Activated B cell treated with CpG ODN at 0.5 μM for 24 hours (primary cell): ENCODE results near the gene SLC18A3. TPM values are rescaled to one million over a fixed set of nuclear protein-coding genes. Genes with fewer than 3 reads are reported as not detected.

Source experiments
- ATAC-seq: fragments of 200-7000 bp; cut with Tn5 transposase; one replicate; pipeline ENCODE4 v1.10.0; 2021; ENCODE audit warnings: low read depth, mild to moderate bottlenecking, moderate library complexity
- CTCF ChIA-PET: fragments of 350-600 bp; sonication (Branson Sonifier 250); formaldehyde crosslinking; loops from one replicate; lab custom pipeline; 2021; ENCODE audit warnings: antibody characterized with exemption; lab: Charles Lee
- POLR2A ChIA-PET: fragments of 350-600 bp; sonication (Branson Sonifier 250); formaldehyde crosslinking; loops from one replicate; lab custom pipeline; 2021; ENCODE audit warnings: antibody characterized with exemption; lab: Charles Lee
- DNase-seq: peaks from one replicate; pipeline ENCODE4 v3.0.0; 2022
- H3K27ac Mint-ChIP-seq: one replicate; pipeline ENCODE4 v1.8.0; 2020; ENCODE audit warnings: mixed read lengths
- H3K27me3 Mint-ChIP-seq: one replicate; pipeline ENCODE4 v1.8.0; 2021; ENCODE audit warnings: mixed read lengths
- H3K36me3 Mint-ChIP-seq: one replicate; pipeline ENCODE4 v1.8.0; 2021; ENCODE audit warnings: low read depth, mixed read lengths
- H3K4me1 Mint-ChIP-seq: one replicate; pipeline ENCODE4 v1.8.0; 2021; ENCODE audit warnings: mixed read lengths
- H3K4me3 Mint-ChIP-seq: one replicate; pipeline ENCODE4 v1.8.0; 2020; ENCODE audit warnings: mild to moderate bottlenecking, mixed read lengths
- H3K9me3 Mint-ChIP-seq: one replicate; pipeline ENCODE4 v1.8.0; 2020; ENCODE audit warnings: mixed read lengths
- CTCF ChIP-seq: fragments of 200-600 bp; IDR thresholded peaks from one replicate; pipeline ENCODE4 v1.8.0; 2022; ENCODE audit warnings: antibody characterized with exemption, mild to moderate bottlenecking
- intact Hi-C: fragments of 100-400 bp; cut with micrococcal nuclease; formaldehyde crosslinking; loops from one replicate; pipeline ENCODE4 v1.15.1; 2024
- total RNA-seq: library from RNA; stranded (reverse); gene quantifications from 2 replicates; pipeline ENCODE4 v1.2.3, GENCODE V29; 2022

SLC18A3 gene
- total RNA-seq, 1 donor from 2014 or later, result not detected

DNA sequence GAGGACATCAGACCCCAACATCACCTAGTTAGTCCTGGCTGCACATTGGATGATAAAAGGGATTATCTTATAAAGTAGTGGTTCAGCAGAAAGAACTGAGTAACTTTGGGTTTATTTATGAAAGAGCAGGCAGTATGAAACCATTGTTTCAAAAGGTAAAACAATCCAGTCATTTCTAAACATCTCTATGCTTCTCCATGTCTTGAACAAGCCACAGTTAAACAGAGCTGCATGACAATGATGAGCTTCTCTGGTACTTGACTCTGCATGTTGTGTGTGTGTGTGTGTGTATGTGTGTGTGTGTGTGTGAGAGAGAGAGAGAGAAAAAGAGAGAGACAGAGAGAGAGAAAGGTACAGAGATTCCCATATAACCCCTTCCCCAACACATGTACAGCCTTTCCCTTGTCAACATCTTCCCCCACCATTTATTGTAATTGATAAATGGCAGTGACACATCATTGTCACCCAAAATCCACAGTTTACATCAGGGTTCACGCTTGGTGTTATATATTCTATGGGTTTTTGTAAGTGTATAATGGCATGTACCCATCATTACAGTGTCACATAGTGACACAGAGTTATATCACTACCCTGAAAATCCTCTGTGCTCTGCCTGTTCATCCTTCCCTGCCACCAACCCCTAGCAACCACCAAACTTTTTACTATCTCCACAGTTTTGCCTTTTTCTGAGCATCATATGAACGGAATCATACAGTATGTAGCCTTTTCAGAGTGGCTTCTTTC is 32.8 kb upstream of the SLC18A3 start:
- Mint-ChIP-seq H3K4me1 (no peaks in the 10 kb centered on the region), H3K27me3 (peaks cover 14% of the 10 kb centered on the region), H3K9me3 (no peaks in the 10 kb centered on the region), H3K36me3 (no peaks in the 10 kb centered on the region), H3K4me3 (no peak overlapping the region), H3K27ac (no peak overlapping the region)
- ChIA-PET CTCF (interaction anchor here (1.3 kb wide), 1 partner anchor 16 kb away, joined by 4 read pairs; no protein-coding TSS in a partner anchor), POLR2A (no interaction called here)
- intact Hi-C loops, result no loop called here
- TF ChIP-seq CTCF, result no peak
- no peak for DNase-seq
- ATAC-seq, result no peak

GRCh38 chr10:49578392-49578791 is 31.7 kb upstream of the SLC18A3 start:
- no peak for TF ChIP-seq CTCF
- CTCF ChIA-PET, result interaction anchor here (1.3 kb wide), 1 partner anchor 15 kb away, joined by 4 read pairs; no protein-coding TSS in a partner anchor

GRCh38 chr10:49579621-49580020 is 30.5 kb upstream of the SLC18A3 start:
- intact Hi-C loops, result no loop called here
- ChIA-PET POLR2A (no interaction called here), CTCF (no interaction called here)
- Mint-ChIP-seq H3K27me3 (peaks cover 9% of the 10 kb centered on the region), H3K27ac (no peak overlapping the region), H3K9me3 (no peaks in the 10 kb centered on the region), H3K36me3 (no peaks in the 10 kb centered on the region), H3K4me1 (no peaks in the 10 kb centered on the region), H3K4me3 (no peak overlapping the region)
- TF ChIP-seq CTCF, result no peak
- no peak for DNase-seq
- no peak for ATAC-seq

More at GRCh38 chr10:49578392-49578791, 31.7 kb upstream of the SLC18A3 start:
- Mint-ChIP-seq H3K27ac (no peak overlapping the region), H3K9me3 (no peaks in the 10 kb centered on the region), H3K27me3 (peaks cover 11% of the 10 kb centered on the region), H3K4me3 (no peak overlapping the region), H3K4me1 (no peaks in the 10 kb centered on the region), H3K36me3 (no peaks in the 10 kb centered on the region)
- intact Hi-C loops, result no loop called here
- no peak for ATAC-seq
- DNase-seq, result no peak
- POLR2A ChIA-PET, result no interaction called here

DNA sequence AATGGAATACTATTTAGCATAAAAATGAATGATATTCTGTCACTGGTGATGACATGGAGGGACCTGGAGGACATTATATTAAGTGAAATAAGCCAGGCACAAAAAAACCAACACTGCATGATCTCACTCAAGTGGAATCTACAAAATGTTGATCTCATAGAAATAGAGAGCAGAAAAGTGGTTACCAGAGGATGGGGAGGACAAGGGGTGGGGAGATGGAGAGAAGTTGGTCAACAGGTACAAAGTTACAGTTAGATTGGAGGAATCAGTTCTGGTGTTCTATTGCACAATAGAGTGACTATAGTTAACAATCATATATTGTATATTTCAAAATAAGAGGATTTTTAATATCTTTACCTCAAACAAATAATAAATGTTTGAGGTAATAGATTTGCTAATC is 24.7 kb upstream of the SLC18A3 start:
- intact Hi-C loops, result no loop called here
- POLR2A ChIA-PET, result no interaction called here

More for the DNA sequence above, 24.7 kb upstream of the SLC18A3 start:
- H3K27me3 Mint-ChIP-seq, result peaks cover 3% of the 10 kb centered on the region
- TF ChIP-seq CTCF, result no peak
- CTCF ChIA-PET, result no interaction called here
- H3K36me3 Mint-ChIP-seq, result no peaks in the 10 kb centered on the region
- no peak overlapping the region for H3K4me3 Mint-ChIP-seq
- no peaks in the 10 kb centered on the region for H3K4me1 Mint-ChIP-seq
- no peak overlapping the region for H3K27ac Mint-ChIP-seq
- ATAC-seq (no peak), DNase-seq (no peak)
- H3K9me3 Mint-ChIP-seq, result peaks cover 3% of the 10 kb centered on the region
